PC-9 (cell line): ENCODE measurements around the gene TMEM134.

Experiments used
- CTCF ChIP-seq: fragments of 200-600 bp; sonication (generic); conservative IDR thresholded peaks from 2 replicates; pipeline ENCODE4 v1.6.1; 2017; ENCODE audit warnings: mixed run types, antibody characterized with exemption, mild to moderate bottlenecking, moderate library complexity
- EZH2 ChIP-seq: fragments of 200-600 bp; sonication (generic); IDR thresholded peaks from 2 replicates; pipeline ENCODE4 v1.8.0; 2017; ENCODE audit warnings: antibody characterized with exemption, low read depth

DNA sequence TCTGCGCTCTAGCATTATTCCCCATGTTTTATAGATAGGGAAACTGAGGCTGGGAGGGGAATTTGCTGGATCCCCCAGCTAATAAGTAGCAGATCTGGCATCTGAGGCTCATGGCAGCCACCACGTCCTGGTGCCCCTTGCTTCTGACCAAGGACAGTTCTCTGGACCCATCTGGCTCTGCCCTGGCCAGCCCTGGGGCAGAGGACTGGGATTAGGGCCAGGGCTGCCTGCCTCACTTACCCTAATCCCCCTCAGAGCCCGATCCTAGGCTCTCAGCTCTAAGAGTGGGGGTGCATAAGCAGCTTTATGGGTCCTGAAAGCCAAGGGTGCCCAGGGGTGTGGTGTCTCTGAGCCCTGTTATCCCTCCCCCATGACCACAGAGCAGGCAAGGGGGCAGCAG is 14.0 kb downstream of the TMEM134 start, which contains the start of gene CABP4:
- TF ChIP-seq CTCF (no peak), EZH2 (no peak)
